Endothelial cell of umbilical vein (primary cell): ENCODE measurements around the gene LRRC61. TPM values are rescaled to one million over a fixed set of nuclear protein-coding genes. Genes with fewer than 3 reads are reported as not detected.

Source experiments
- BruUV-seq: library from RNA; stranded (reverse); fragments of 400-500 nt; replicated peaks from 2 replicates; lab custom pipeline; 2021; lab: Mats Ljungman, UMichigan
- CTCF ChIA-PET: fragments of 300-600, 350-600 bp; sonication (Branson Sonifier 250); formaldehyde crosslinking; loops from one replicate; lab custom pipeline; 2021; ENCODE audit warnings: antibody characterized with exemption, inconsistent platforms; lab: Charles Lee
- POLR2A ChIA-PET: fragments of 300-600, 350-600 bp; sonication (Branson Sonifier 250); formaldehyde crosslinking; loops from one replicate; lab custom pipeline; 2021; ENCODE audit warnings: antibody characterized with exemption, inconsistent platforms; lab: Charles Lee
- DNase-seq: peaks from one replicate; pipeline ENCODE4 v3.0.0-alpha.2; 2011; ENCODE audit warnings: low read depth, low spot score
- FAIRE-seq: peaks from 2 replicates; lab custom pipeline; 2011; peaks lifted over from hg19 to GRCh38; lab: Jason Lieb, UNC
- H2AFZ ChIP-seq: 2 replicates; pipeline ENCODE4 v1.6.0; 2012; ENCODE audit warnings: low read depth, low read length, control low read depth, inconsistent platforms
- H3K27ac ChIP-seq: 2 replicates; pipeline ENCODE4 v1.5.1; 2011; ENCODE audit warnings: low read depth, mild to moderate bottlenecking, control low read depth, low read length, moderate library complexity; ENCODE audit not compliant: insufficient read depth
- H3K27me3 ChIP-seq, 2 experiments: 2 replicates each; pipeline versions ENCODE4 v1.6.0 to v1.6.1; 2011; ENCODE audit warnings: low read length in 2 of 2, mixed read lengths in 1 of 2; ENCODE audit not compliant: control insufficient read depth in 2 of 2, insufficient read depth in 2 of 2
- H3K36me3 ChIP-seq, 2 experiments: 2 replicates in 1 of 2; 3 replicates in 1 of 2; pipeline ENCODE4 v1.5.1; 2011; ENCODE audit warnings: low read length in 2 of 2, mild to moderate bottlenecking in 1 of 2, moderate library complexity in 1 of 2; ENCODE audit not compliant: control insufficient read depth in 2 of 2, insufficient read depth in 2 of 2; ENCODE audit errors: extremely low read depth in 1 of 2
- H3K4me1 ChIP-seq: 3 replicates; pipeline ENCODE4 v1.5.1; 2011; ENCODE audit warnings: mild to moderate bottlenecking, low read length; ENCODE audit not compliant: control insufficient read depth, insufficient read depth; ENCODE audit errors: extremely low read depth
- H3K4me2 ChIP-seq: 2 replicates; pipeline ENCODE4 v1.6.1; 2011; ENCODE audit warnings: low read length, control low read depth, mixed read lengths; ENCODE audit not compliant: insufficient read depth
- H3K4me3 ChIP-seq, 3 experiments: fragments of 200-600 bp in 1 of 3; sonication (generic), shearing (Covaris generic) in 1 of 3; replicated peaks in 1 of 3; 2 replicates each; pipeline ENCODE4 v1.5.1; 2011 to 2016; ENCODE audit warnings: control low read depth in 3 of 3, low read length in 3 of 3, mild to moderate bottlenecking in 2 of 3, inconsistent platforms in 1 of 3, low read depth in 1 of 3, moderate library complexity in 1 of 3; ENCODE audit not compliant: insufficient read depth in 1 of 3
- H3K79me2 ChIP-seq: 2 replicates; pipeline ENCODE4 v1.6.0; 2012; ENCODE audit warnings: low read length, inconsistent platforms; ENCODE audit not compliant: control insufficient read depth, insufficient read depth
- H3K9ac ChIP-seq: replicated peaks from 2 replicates; pipeline ENCODE3; 2011; ENCODE audit warnings: low read length, control low read depth; ENCODE audit not compliant: insufficient read depth; ENCODE audit errors: extremely low read depth
- H3K9me1 ChIP-seq: replicated peaks from 3 replicates; pipeline ENCODE4 v1.6.0; 2011; ENCODE audit warnings: mild to moderate bottlenecking, low read length; ENCODE audit not compliant: control insufficient read depth, insufficient read depth; ENCODE audit errors: extremely low read depth
- H3K9me3 ChIP-seq: replicated peaks from 2 replicates; pipeline ENCODE4 v1.5.1; 2012; ENCODE audit warnings: low read length, inconsistent platforms; ENCODE audit not compliant: control insufficient read depth, insufficient read depth
- H4K20me1 ChIP-seq: replicated peaks from 2 replicates; pipeline ENCODE3; 2011; ENCODE audit warnings: mild to moderate bottlenecking, low read length; ENCODE audit not compliant: control insufficient read depth, insufficient read depth; ENCODE audit errors: extremely low read depth
- CTCF ChIP-seq, 2 donors: IDR thresholded peaks; 1 replicate in 1 of 2; 2 replicates in 1 of 2; pipeline ENCODE4 v1.5.1; 2011; ENCODE audit warnings: low read length in 2 of 2, mild to moderate bottlenecking in 2 of 2, moderate library complexity in 2 of 2, control low read depth in 1 of 2, inconsistent platforms in 1 of 2, low read depth in 1 of 2; ENCODE audit not compliant: insufficient read depth in 1 of 2; ENCODE audit errors: extremely low read depth in 1 of 2
- EZH2 ChIP-seq: IDR thresholded peaks from 2 replicates; pipeline ENCODE4 v1.6.1; 2012; ENCODE audit warnings: borderline replicate concordance, low read depth, mild to moderate bottlenecking, moderate library complexity, low read length, inconsistent platforms; ENCODE audit not compliant: severe bottlenecking
- FOS ChIP-seq: IDR thresholded peaks from 2 replicates; pipeline ENCODE4 v1.6.1; 2011; ENCODE audit warnings: mild to moderate bottlenecking, low read length, moderate library complexity, borderline replicate concordance; ENCODE audit not compliant: insufficient read depth
- GATA2 ChIP-seq: IDR thresholded peaks from 2 replicates; pipeline ENCODE4 v1.7.0; 2011; ENCODE audit warnings: low read depth, mild to moderate bottlenecking, moderate library complexity, mixed read lengths, low read length; ENCODE audit not compliant: insufficient read length, insufficient read depth
- JUN ChIP-seq: IDR thresholded peaks from 2 replicates; pipeline ENCODE4 v1.6.1; 2011; ENCODE audit warnings: borderline replicate concordance, low read depth; ENCODE audit not compliant: insufficient read length, insufficient read depth
- MYC ChIP-seq: IDR thresholded peaks from one replicate; pipeline ENCODE4 v1.6.1; 2011; ENCODE audit warnings: mild to moderate bottlenecking, low read depth, low read length
- POLR2A ChIP-seq: IDR thresholded peaks from 2 replicates; pipeline ENCODE4 v1.6.1; 2012; ENCODE audit warnings: low read depth, mild to moderate bottlenecking, control low read depth, low read length
- POLR2AphosphoS5 ChIP-seq: IDR thresholded peaks from 2 replicates; pipeline ENCODE4 v1.6.1; 2012; ENCODE audit warnings: low read depth, mild to moderate bottlenecking, control low read depth, low read length, moderate library complexity; ENCODE audit not compliant: insufficient read depth
- dilution Hi-C: fragments of 300-500 bp; cut with MboI; formaldehyde crosslinking; loops from one replicate; pipeline ENCODE4 v1.15.0; 2019; ENCODE audit warnings: low sequenced_read_pairs; ENCODE audit not compliant: extremely low pct_ligation_motif_present
- intact Hi-C: fragments of 100-400 bp; cut with micrococcal nuclease; formaldehyde crosslinking; loops from one replicate; pipeline ENCODE4 v1.10.0; 2022
- polyA plus RNA-seq, 4 experiments: library from polyadenylated mRNA; depleted of rRNA in 3 of 4; stranded (reverse) in 3 of 4; unstranded in 1 of 4; fragments of >200 nt; gene quantifications; 2 replicates each; pipeline versions ENCODE4 v1.2.1 to v1.2.3, GENCODE V29; 2011 to 2012; ENCODE audit warnings: missing spikeins in 1 of 4
- total RNA-seq: library from RNA; stranded (reverse); gene quantifications from 2 replicates; pipeline ENCODE4 v1.2.3, GENCODE V29; 2021

The LRRC61 gene
- total and polyA plus RNA-seq, 2 donors (not counting 3 experiments of a cell fraction or from before 2014, with no cell fraction given): 0.72 TPM; not detected in 1

- Histone ChIP-seq H4K20me1 (no peaks in the 10 kb centered on the region), H3K27ac (no peak overlapping the region), H3K79me2 (no peaks in the 10 kb centered on the region), H3K9ac (no peak overlapping the region), H3K4me2 (no peak overlapping the region), H3K9me1 (no peaks in the 10 kb centered on the region), H3K27me3 (no peaks in the 10 kb centered on the region), H3K9me3 (no peaks in the 10 kb centered on the region), H2AFZ (no peak overlapping the region), H3K4me3 (no peak overlapping the region), H3K36me3 (no peaks in the 10 kb centered on the region), H3K4me1 (no peaks in the 10 kb centered on the region)
- POLR2A ChIA-PET: no interaction called here
- FAIRE-seq (no peak), DNase-seq (no peak)
- dilution Hi-C loops: no loop called here
- no TSS peak for BruUV-seq
- CTCF ChIA-PET: interaction anchor here (1.2 kb wide), 1 partner anchor 88 kb away, joined by 3 read pairs; no protein-coding TSS in a partner anchor
- intact Hi-C loops: no loop called here
- TF ChIP-seq POLR2A: no peak
- TF ChIP-seq FOS: no peak
- no peak for TF ChIP-seq CTCF (IDR thresholded peaks at IDR 0.05; ENCODE audit: extremely low read depth in 1 of 2, insufficient read depth in 1 of 2, low read depth in 1 of 2, low read length in 2 of 2)
- TF ChIP-seq POLR2AphosphoS5: no peak
- TF ChIP-seq EZH2: no peak
- no peak for TF ChIP-seq JUN
- no peak for TF ChIP-seq GATA2
- no peak for TF ChIP-seq MYC
Observed at GRCh38 chr7:150329331-150330120, 6.4 kb downstream of the LRRC61 start.
